Endothelial cell of umbilical vein (primary cell): Measurements from ENCODE around the gene MACROH2A1. TPM values are rescaled to one million over a fixed set of nuclear protein-coding genes. Genes with fewer than 3 reads are reported as not detected.

Experiments used
- BruUV-seq: library from RNA; stranded (reverse); fragments of 400-500 nt; replicated peaks from 2 replicates; lab custom pipeline; 2021; lab: Mats Ljungman, UMichigan
- CTCF ChIA-PET: fragments of 300-600, 350-600 bp; sonication (Branson Sonifier 250); formaldehyde crosslinking; loops from one replicate; lab custom pipeline; 2021; ENCODE audit warnings: antibody characterized with exemption, inconsistent platforms; lab: Charles Lee
- POLR2A ChIA-PET: fragments of 300-600, 350-600 bp; sonication (Branson Sonifier 250); formaldehyde crosslinking; loops from one replicate; lab custom pipeline; 2021; ENCODE audit warnings: antibody characterized with exemption, inconsistent platforms; lab: Charles Lee
- DNase-seq: peaks from one replicate; pipeline ENCODE4 v3.0.0-alpha.2; 2011; ENCODE audit warnings: low read depth, low spot score
- FAIRE-seq: peaks from 2 replicates; lab custom pipeline; 2011; peaks lifted over from hg19 to GRCh38; lab: Jason Lieb, UNC
- H2AFZ ChIP-seq: 2 replicates; pipeline ENCODE4 v1.6.0; 2012; ENCODE audit warnings: low read depth, low read length, control low read depth, inconsistent platforms
- H3K27ac ChIP-seq: 2 replicates; pipeline ENCODE4 v1.5.1; 2011; ENCODE audit warnings: low read depth, mild to moderate bottlenecking, control low read depth, low read length, moderate library complexity; ENCODE audit not compliant: insufficient read depth
- H3K27me3 ChIP-seq, 2 experiments: 2 replicates each; pipeline versions ENCODE4 v1.6.0 to v1.6.1; 2011; ENCODE audit warnings: low read length in 2 of 2, mixed read lengths in 1 of 2; ENCODE audit not compliant: control insufficient read depth in 2 of 2, insufficient read depth in 2 of 2
- H3K36me3 ChIP-seq, 2 experiments: 2 replicates in 1 of 2; 3 replicates in 1 of 2; pipeline ENCODE4 v1.5.1; 2011; ENCODE audit warnings: low read length in 2 of 2, mild to moderate bottlenecking in 1 of 2, moderate library complexity in 1 of 2; ENCODE audit not compliant: control insufficient read depth in 2 of 2, insufficient read depth in 2 of 2; ENCODE audit errors: extremely low read depth in 1 of 2
- H3K4me1 ChIP-seq: 3 replicates; pipeline ENCODE4 v1.5.1; 2011; ENCODE audit warnings: mild to moderate bottlenecking, low read length; ENCODE audit not compliant: control insufficient read depth, insufficient read depth; ENCODE audit errors: extremely low read depth
- H3K4me2 ChIP-seq: 2 replicates; pipeline ENCODE4 v1.6.1; 2011; ENCODE audit warnings: low read length, control low read depth, mixed read lengths; ENCODE audit not compliant: insufficient read depth
- H3K4me3 ChIP-seq, 3 experiments: fragments of 200-600 bp in 1 of 3; sonication (generic), shearing (Covaris generic) in 1 of 3; replicated peaks in 1 of 3; 2 replicates each; pipeline ENCODE4 v1.5.1; 2011 to 2016; ENCODE audit warnings: control low read depth in 3 of 3, low read length in 3 of 3, mild to moderate bottlenecking in 2 of 3, inconsistent platforms in 1 of 3, low read depth in 1 of 3, moderate library complexity in 1 of 3; ENCODE audit not compliant: insufficient read depth in 1 of 3
- H3K79me2 ChIP-seq: 2 replicates; pipeline ENCODE4 v1.6.0; 2012; ENCODE audit warnings: low read length, inconsistent platforms; ENCODE audit not compliant: control insufficient read depth, insufficient read depth
- H3K9ac ChIP-seq: replicated peaks from 2 replicates; pipeline ENCODE3; 2011; ENCODE audit warnings: low read length, control low read depth; ENCODE audit not compliant: insufficient read depth; ENCODE audit errors: extremely low read depth
- H3K9me1 ChIP-seq: replicated peaks from 3 replicates; pipeline ENCODE4 v1.6.0; 2011; ENCODE audit warnings: mild to moderate bottlenecking, low read length; ENCODE audit not compliant: control insufficient read depth, insufficient read depth; ENCODE audit errors: extremely low read depth
- H3K9me3 ChIP-seq: replicated peaks from 2 replicates; pipeline ENCODE4 v1.5.1; 2012; ENCODE audit warnings: low read length, inconsistent platforms; ENCODE audit not compliant: control insufficient read depth, insufficient read depth
- H4K20me1 ChIP-seq: replicated peaks from 2 replicates; pipeline ENCODE3; 2011; ENCODE audit warnings: mild to moderate bottlenecking, low read length; ENCODE audit not compliant: control insufficient read depth, insufficient read depth; ENCODE audit errors: extremely low read depth
- CTCF ChIP-seq, 2 donors: IDR thresholded peaks; 1 replicate in 1 of 2; 2 replicates in 1 of 2; pipeline ENCODE4 v1.5.1; 2011; ENCODE audit warnings: low read length in 2 of 2, mild to moderate bottlenecking in 2 of 2, moderate library complexity in 2 of 2, control low read depth in 1 of 2, inconsistent platforms in 1 of 2, low read depth in 1 of 2; ENCODE audit not compliant: insufficient read depth in 1 of 2; ENCODE audit errors: extremely low read depth in 1 of 2
- EZH2 ChIP-seq: IDR thresholded peaks from 2 replicates; pipeline ENCODE4 v1.6.1; 2012; ENCODE audit warnings: borderline replicate concordance, low read depth, mild to moderate bottlenecking, moderate library complexity, low read length, inconsistent platforms; ENCODE audit not compliant: severe bottlenecking
- FOS ChIP-seq: IDR thresholded peaks from 2 replicates; pipeline ENCODE4 v1.6.1; 2011; ENCODE audit warnings: mild to moderate bottlenecking, low read length, moderate library complexity, borderline replicate concordance; ENCODE audit not compliant: insufficient read depth
- MYC ChIP-seq: IDR thresholded peaks from one replicate; pipeline ENCODE4 v1.6.1; 2011; ENCODE audit warnings: mild to moderate bottlenecking, low read depth, low read length
- POLR2A ChIP-seq: IDR thresholded peaks from 2 replicates; pipeline ENCODE4 v1.6.1; 2012; ENCODE audit warnings: low read depth, mild to moderate bottlenecking, control low read depth, low read length
- POLR2AphosphoS5 ChIP-seq: IDR thresholded peaks from 2 replicates; pipeline ENCODE4 v1.6.1; 2012; ENCODE audit warnings: low read depth, mild to moderate bottlenecking, control low read depth, low read length, moderate library complexity; ENCODE audit not compliant: insufficient read depth
- dilution Hi-C: fragments of 300-500 bp; cut with MboI; formaldehyde crosslinking; loops from one replicate; pipeline ENCODE4 v1.15.0; 2019; ENCODE audit warnings: low sequenced_read_pairs; ENCODE audit not compliant: extremely low pct_ligation_motif_present
- intact Hi-C: fragments of 100-400 bp; cut with micrococcal nuclease; formaldehyde crosslinking; loops from one replicate; pipeline ENCODE4 v1.10.0; 2022
- polyA plus RNA-seq, 4 experiments: library from polyadenylated mRNA; depleted of rRNA in 3 of 4; stranded (reverse) in 3 of 4; unstranded in 1 of 4; fragments of >200 nt; gene quantifications; 2 replicates each; pipeline versions ENCODE4 v1.2.1 to v1.2.3, GENCODE V29; 2011 to 2012; ENCODE audit warnings: missing spikeins in 1 of 4
- total RNA-seq: library from RNA; stranded (reverse); gene quantifications from 2 replicates; pipeline ENCODE4 v1.2.3, GENCODE V29; 2021

The MACROH2A1 gene
- total and polyA plus RNA-seq, 2 donors (not counting 3 experiments of a cell fraction or from before 2014, with no cell fraction given), result 89.3 to 147 TPM

DNA sequence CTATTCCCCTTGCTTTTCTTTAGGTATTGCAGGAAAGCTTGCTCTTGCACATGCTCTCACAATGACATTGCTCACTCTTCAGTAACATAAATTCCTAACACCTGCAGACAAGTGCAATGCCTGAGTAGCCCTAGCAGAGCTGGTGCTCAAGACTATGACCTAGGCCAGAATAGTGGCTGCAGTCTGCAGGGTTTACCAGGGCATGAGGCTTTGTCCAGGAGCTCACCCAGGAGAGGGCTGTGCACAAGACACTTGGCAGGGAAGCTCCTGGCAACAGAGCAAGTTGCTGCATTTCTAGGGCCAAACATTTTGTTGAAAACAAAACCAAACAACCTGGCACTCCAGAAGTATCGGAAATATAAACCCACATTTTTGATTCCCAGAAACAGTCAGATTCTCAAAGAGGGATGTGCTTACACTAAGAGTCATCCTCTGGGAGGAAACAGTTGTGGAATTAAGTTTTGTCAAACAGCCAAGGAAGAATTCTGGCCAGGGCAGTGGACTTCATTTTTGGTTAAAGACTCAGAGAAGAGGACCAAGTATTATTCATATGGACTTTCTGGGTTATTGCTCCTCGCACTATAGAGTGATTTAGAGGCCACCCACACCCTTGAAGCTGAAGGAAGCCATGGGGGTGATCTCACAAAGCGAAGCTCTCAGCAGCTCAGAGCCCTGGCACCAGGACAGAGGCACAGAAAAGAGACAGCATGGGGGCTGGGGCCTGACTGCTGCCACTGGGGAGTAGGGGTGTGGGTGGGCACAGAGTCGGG lies 44.9 kb downstream of the MACROH2A1 start:
- DNase-seq, result no peak

More for the DNA sequence above, 44.9 kb downstream of the MACROH2A1 start:
- CTCF ChIA-PET, result no interaction called here
- no peaks in the 10 kb centered on the region for H3K9me3 ChIP-seq
- dilution Hi-C loops (no loop called here), intact Hi-C loops (no loop called here)
- no peak overlapping the region for H3K4me2 ChIP-seq
- TF ChIP-seq FOS (no peak), EZH2 (no peak), POLR2A (no peak), MYC (no peak), POLR2AphosphoS5 (no peak), CTCF (IDR thresholded peaks at IDR 0.05; ENCODE audit: extremely low read depth in 1 of 2, insufficient read depth in 1 of 2, low read depth in 1 of 2, low read length in 2 of 2) (no peak)
- H3K27ac ChIP-seq, result no peak overlapping the region
- BruUV-seq, result no TSS peak
- FAIRE-seq, result no peak
- no peaks in the 10 kb centered on the region for H3K27me3 ChIP-seq
- H4K20me1 ChIP-seq, result peaks cover 1% of the 10 kb centered on the region
- no peaks in the 10 kb centered on the region for H3K79me2 ChIP-seq
- H3K36me3 ChIP-seq, result peaks cover 6 to 15% of the 10 kb centered on the region in 2 experiments
- no peak overlapping the region for H3K9ac ChIP-seq
- no peaks in the 10 kb centered on the region for H3K9me1 ChIP-seq
- no peaks in the 10 kb centered on the region for H3K4me1 ChIP-seq
- POLR2A ChIA-PET, result no interaction called here
- H3K4me3 ChIP-seq, result no peak overlapping the region
- no peak overlapping the region for H2AFZ ChIP-seq
